ENCODE results near the gene TANGO2. TPM values are rescaled to one million over a fixed set of nuclear protein-coding genes. Genes with fewer than 3 reads are reported as not detected.

The TANGO2 gene
- total RNA-seq, 1 donor from 2014 or later: 10.0 TPM

GRCh38 chr22:20091690-20092476 is 71.0 kb downstream of the TANGO2 start:
- peaks cover 79% of the 10 kb centered on the region for H3K36me3 Mint-ChIP-seq
- peaks cover 23% of the 10 kb centered on the region for H3K36me3 ChIP-seq
- H3K79me2 ChIP-seq (ENCODE audit: low read depth): peaks cover 64% of the 10 kb centered on the region

DNA sequence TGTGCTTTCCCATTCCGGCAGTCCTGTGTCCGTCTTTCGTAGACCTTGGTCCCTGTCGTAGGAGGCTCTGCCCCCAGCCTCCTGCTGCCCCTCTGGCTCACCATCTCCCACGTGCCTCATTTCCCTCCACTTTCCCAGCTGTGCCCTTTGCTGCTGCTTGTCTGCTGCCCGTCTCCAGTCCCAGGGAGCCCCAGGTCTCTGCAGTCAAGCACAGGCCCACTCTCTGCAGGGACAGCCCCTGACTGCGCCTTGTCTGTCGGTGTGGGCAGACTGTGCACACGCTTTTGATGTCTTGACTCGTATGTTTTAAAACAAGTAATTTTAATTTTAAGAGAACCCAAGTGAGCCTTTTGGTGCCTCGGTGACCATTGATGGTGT is 71.6 kb downstream of the TANGO2 start:
- Histone ChIP-seq H4K20me1 (ENCODE audit: low read depth) (peaks cover 50% of the 10 kb centered on the region), H3K4me2 (no peak overlapping the region), H3K27me3 (no peaks in the 10 kb centered on the region), H3K27ac (no peak overlapping the region), H3K4me3 (no peak overlapping the region), H3K4me1 (no peaks in the 10 kb centered on the region), H3F3A (ENCODE audit: low read depth) (peaks cover 4% of the 10 kb centered on the region), H2AFZ (replicated peaks) (no peak overlapping the region), H3K9me3 (ENCODE audit: low read depth) (no peaks in the 10 kb centered on the region), H3K36me3 (peaks cover 28% of the 10 kb centered on the region), H3K79me2 (ENCODE audit: low read depth) (peaks cover 64% of the 10 kb centered on the region), H3K9ac (no peak overlapping the region)
- Mint-ChIP-seq H3K9me3 (no peaks in the 10 kb centered on the region), H3K4me3 (no peak overlapping the region), H3K36me3 (peaks cover 79% of the 10 kb centered on the region), H3K27me3 (ENCODE audit: insufficient read depth, low read depth) (peaks cover 5% of the 10 kb centered on the region), H3K4me1 (no peaks in the 10 kb centered on the region), H3K27ac (no peak overlapping the region)
- TF ChIP-seq EZH2 (IDR thresholded peaks at IDR 0.05) (no peak), EZH2phosphoT487 (IDR thresholded peaks at IDR 0.05) (no peak)
- TF ChIP-seq, protein P1, sequence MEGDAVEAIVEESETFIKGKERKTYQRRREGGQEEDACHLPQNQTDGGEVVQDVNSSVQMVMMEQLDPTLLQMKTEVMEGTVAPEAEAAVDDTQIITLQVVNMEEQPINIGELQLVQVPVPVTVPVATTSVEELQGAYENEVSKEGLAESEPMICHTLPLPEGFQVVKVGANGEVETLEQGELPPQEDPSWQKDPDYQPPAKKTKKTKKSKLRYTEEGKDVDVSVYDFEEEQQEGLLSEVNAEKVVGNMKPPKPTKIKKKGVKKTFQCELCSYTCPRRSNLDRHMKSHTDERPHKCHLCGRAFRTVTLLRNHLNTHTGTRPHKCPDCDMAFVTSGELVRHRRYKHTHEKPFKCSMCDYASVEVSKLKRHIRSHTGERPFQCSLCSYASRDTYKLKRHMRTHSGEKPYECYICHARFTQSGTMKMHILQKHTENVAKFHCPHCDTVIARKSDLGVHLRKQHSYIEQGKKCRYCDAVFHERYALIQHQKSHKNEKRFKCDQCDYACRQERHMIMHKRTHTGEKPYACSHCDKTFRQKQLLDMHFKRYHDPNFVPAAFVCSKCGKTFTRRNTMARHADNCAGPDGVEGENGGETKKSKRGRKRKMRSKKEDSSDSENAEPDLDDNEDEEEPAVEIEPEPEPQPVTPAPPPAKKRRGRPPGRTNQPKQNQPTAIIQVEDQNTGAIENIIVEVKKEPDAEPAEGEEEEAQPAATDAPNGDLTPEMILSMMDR (IDR thresholded peaks at IDR 0.05): no peak
- DNase-seq (ENCODE audit: low spot score): no peak

More at GRCh38 chr22:20091690-20092476, 71.0 kb downstream of the TANGO2 start:
- no peak overlapping the region for H3K27ac ChIP-seq
- H3K4me3 ChIP-seq: no peak overlapping the region
- no peaks in the 10 kb centered on the region for H3K27me3 ChIP-seq
- no peaks in the 10 kb centered on the region for H3K4me1 Mint-ChIP-seq
- H2AFZ ChIP-seq (replicated peaks): no peak overlapping the region
- H3K27me3 Mint-ChIP-seq (ENCODE audit: insufficient read depth, low read depth): peaks cover 5% of the 10 kb centered on the region
- H3K4me1 ChIP-seq: no peaks in the 10 kb centered on the region
- no peak overlapping the region for H3K4me2 ChIP-seq
- DNase-seq (ENCODE audit: low spot score): no peak
- TF ChIP-seq, protein P1 (IDR thresholded peaks at IDR 0.05): no peak
- no peak for TF ChIP-seq EZH2 (IDR thresholded peaks at IDR 0.05)
- TF ChIP-seq EZH2phosphoT487 (IDR thresholded peaks at IDR 0.05): no peak
- no peak overlapping the region for H3K4me3 Mint-ChIP-seq
- H3K9me3 ChIP-seq (ENCODE audit: low read depth): no peaks in the 10 kb centered on the region
- peaks cover 4% of the 10 kb centered on the region for H3F3A ChIP-seq (ENCODE audit: low read depth)
- H3K27ac Mint-ChIP-seq: no peak overlapping the region
- H3K9ac ChIP-seq: no peak overlapping the region
- H3K9me3 Mint-ChIP-seq: no peaks in the 10 kb centered on the region
- H4K20me1 ChIP-seq (ENCODE audit: low read depth): peaks cover 49% of the 10 kb centered on the region

- peaks cover 52% of the 10 kb centered on the region for H4K20me1 ChIP-seq (ENCODE audit: low read depth)
- H3K27me3 ChIP-seq: no peaks in the 10 kb centered on the region
- no peak for DNase-seq (ENCODE audit: low spot score)
- H3K4me3 ChIP-seq: no peak overlapping the region
- peaks cover 80% of the 10 kb centered on the region for H3K36me3 Mint-ChIP-seq
- H3K27ac Mint-ChIP-seq: no peak overlapping the region
- peaks cover 63% of the 10 kb centered on the region for H3K79me2 ChIP-seq (ENCODE audit: low read depth)
- TF ChIP-seq EZH2phosphoT487 (IDR thresholded peaks at IDR 0.05): no peak
- TF ChIP-seq EZH2 (IDR thresholded peaks at IDR 0.05): no peak
- TF ChIP-seq, protein P1 (IDR thresholded peaks at IDR 0.05): no peak
- H3K9me3 ChIP-seq (ENCODE audit: low read depth): no peaks in the 10 kb centered on the region
- no peaks in the 10 kb centered on the region for H3K4me1 ChIP-seq
- H3K9ac ChIP-seq: no peak overlapping the region
- H3K4me3 Mint-ChIP-seq: no peak overlapping the region
- no peak overlapping the region for H3K4me2 ChIP-seq
- no peaks in the 10 kb centered on the region for H3K4me1 Mint-ChIP-seq
- H3K27ac ChIP-seq: no peak overlapping the region
- H3K36me3 ChIP-seq: peaks cover 35% of the 10 kb centered on the region
- no peaks in the 10 kb centered on the region for H3K9me3 Mint-ChIP-seq
- H2AFZ ChIP-seq (replicated peaks): no peak overlapping the region
- H3K27me3 Mint-ChIP-seq (ENCODE audit: insufficient read depth, low read depth): peaks cover 5% of the 10 kb centered on the region
- H3F3A ChIP-seq (ENCODE audit: low read depth): peaks cover 4% of the 10 kb centered on the region
Observed at GRCh38 chr22:20093418-20094196, 72.7 kb downstream of the TANGO2 start.
